Measurements from ENCODE around the gene SF3B4.

The SF3B4 gene

DNA sequence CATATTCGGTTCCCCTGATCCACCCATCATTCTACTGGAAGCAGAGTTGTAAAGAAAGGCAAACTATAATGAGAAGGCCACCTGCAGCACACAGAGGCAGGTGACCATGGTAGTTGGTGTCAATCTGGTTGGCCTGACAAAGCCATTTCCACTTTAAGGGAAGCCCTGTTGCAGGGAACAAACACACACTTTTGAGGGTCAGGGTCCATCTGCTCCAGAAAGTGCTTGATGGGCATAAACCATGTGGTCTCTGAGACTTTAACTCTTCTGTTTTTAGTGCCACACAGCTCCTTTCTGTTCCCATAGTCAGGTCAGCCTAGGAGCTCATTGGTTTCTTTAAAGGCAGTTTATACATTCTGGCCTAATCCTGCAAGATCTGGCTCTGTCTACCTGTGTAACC is 45.7 kb downstream of the SF3B4 start:
- no peak for TF ChIP-seq CTCF (IDR thresholded peaks at IDR 0.05; ENCODE audit: low read depth, low read length)
- H3K4me3 ChIP-seq (ENCODE audit: low read depth, low read length), result no peak overlapping the region

DNA sequence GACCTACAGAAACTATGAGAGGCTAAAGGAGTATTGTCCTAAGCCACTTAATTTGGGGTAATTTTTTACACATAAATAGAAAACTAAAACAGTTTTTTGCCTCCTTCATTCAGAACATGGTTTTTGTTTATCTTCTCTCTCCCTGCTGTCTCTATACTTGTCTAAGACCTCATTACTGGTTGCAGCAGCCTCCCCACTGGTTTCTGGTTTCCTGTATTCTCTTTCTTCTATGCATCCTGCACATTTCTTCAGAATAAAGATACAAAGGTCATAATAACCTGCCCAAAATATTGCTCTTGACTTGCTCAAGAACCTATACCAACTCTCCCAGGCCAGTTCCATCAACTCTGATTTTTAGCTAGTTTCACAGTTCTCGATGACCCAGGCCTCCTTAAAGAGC is 48.0 kb downstream of the SF3B4 start:
- no peak overlapping the region for H3K4me3 ChIP-seq (ENCODE audit: low read depth, low read length)
- no peak for TF ChIP-seq CTCF (IDR thresholded peaks at IDR 0.05; ENCODE audit: low read depth, low read length)

DNA sequence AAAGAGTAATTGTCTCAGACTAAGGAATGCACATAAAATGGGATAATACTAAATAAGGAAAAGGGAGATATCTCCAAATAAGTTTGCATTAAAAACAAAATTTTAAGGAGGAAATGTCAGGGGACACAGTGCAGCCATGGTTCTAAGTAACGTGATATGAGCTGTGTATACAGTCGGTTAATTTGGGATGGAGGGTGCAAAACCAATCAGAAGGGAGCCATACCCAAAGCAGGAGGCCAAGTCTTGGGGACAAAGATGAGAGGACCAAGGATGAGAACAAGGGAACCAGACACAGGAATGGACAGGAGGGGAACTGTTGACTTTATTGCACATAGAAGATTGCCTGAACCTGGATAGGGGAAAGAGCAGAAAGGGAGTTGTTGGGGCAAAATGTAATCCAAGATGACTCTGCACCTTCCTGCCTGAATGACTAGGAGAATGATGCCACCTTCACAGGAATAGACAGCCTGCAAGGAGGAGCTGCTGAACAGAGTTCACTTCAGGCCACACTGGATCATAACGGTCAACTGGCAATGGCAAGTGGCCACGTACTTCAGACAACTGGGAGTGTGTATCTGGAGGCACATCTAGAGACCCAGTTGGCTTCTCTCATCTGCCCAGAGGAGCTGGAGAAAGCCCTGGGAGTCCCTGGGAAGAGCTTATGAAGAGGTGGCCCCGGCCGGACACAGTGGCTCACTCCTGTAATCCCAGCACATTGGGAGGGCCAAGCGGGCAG is 50.2 kb downstream of the SF3B4 start:
- no peak for TF ChIP-seq CTCF (IDR thresholded peaks at IDR 0.05; ENCODE audit: low read depth, low read length)
- no peak overlapping the region for H3K4me3 ChIP-seq (ENCODE audit: low read depth, low read length)

All from WI38 (cell line).